ENCODE measurements around the gene TMEM94.

The TMEM94 gene

DNA sequence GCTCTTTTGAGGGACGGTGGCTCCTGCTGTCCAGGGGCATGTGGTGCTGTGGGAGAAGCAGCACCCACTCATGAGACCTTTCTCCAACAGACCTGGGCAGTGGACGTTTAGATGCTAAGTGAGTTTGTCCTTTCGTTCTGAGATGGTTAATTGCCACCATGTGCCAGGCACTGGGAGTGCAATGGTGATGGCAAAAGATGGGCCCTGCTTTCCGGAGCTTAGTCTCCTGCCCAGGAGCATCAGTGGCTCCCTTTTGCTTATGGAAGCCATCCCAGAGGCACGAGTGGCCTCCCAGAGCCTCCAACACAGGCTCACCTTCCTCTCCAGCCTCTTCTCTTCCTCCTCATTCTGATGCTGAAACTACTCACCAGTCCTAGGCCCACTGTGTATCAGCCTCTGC is 30.5 kb downstream of the TMEM94 start:
- Histone ChIP-seq H3K36me3 (replicated peaks; ENCODE audit: insufficient read depth, low read length) (no peaks in the 10 kb centered on the region), H3K9ac (ENCODE audit: low read length) (no peak overlapping the region), H3K27ac (ENCODE audit: low read length) (no peak overlapping the region), H3K9me2 (replicated peaks; ENCODE audit: insufficient read depth, low read length) (no peaks in the 10 kb centered on the region), H3K27me3 (replicated peaks; ENCODE audit: insufficient read depth, low read length) (no peaks in the 10 kb centered on the region), H3K4me3 (ENCODE audit: low read length) (no peak overlapping the region), H3F3A (ENCODE audit: insufficient read depth, low read length) (no peaks in the 10 kb centered on the region), H3K4me1 (ENCODE audit: low read length) (no peaks in the 10 kb centered on the region), H3K4me2 (ENCODE audit: low read depth, low read length) (no peak overlapping the region), H3K79me2 (ENCODE audit: low read length) (no peaks in the 10 kb centered on the region), H2AFZ (ENCODE audit: low read length) (no peak overlapping the region), H3K9me3 (replicated peaks; ENCODE audit: insufficient read depth, low read length) (no peaks in the 10 kb centered on the region), H4K20me1 (ENCODE audit: insufficient read depth, low read length) (no peaks in the 10 kb centered on the region)
- DNase-seq = no peak
- TF ChIP-seq EZH2phosphoT487 (IDR thresholded peaks at IDR 0.05; ENCODE audit: low read length) (no peak), EZH2 (optimal IDR thresholded peaks at IDR 0.05; ENCODE audit: low read depth, low read length) (no peak)
- TF ChIP-seq, protein P1, sequence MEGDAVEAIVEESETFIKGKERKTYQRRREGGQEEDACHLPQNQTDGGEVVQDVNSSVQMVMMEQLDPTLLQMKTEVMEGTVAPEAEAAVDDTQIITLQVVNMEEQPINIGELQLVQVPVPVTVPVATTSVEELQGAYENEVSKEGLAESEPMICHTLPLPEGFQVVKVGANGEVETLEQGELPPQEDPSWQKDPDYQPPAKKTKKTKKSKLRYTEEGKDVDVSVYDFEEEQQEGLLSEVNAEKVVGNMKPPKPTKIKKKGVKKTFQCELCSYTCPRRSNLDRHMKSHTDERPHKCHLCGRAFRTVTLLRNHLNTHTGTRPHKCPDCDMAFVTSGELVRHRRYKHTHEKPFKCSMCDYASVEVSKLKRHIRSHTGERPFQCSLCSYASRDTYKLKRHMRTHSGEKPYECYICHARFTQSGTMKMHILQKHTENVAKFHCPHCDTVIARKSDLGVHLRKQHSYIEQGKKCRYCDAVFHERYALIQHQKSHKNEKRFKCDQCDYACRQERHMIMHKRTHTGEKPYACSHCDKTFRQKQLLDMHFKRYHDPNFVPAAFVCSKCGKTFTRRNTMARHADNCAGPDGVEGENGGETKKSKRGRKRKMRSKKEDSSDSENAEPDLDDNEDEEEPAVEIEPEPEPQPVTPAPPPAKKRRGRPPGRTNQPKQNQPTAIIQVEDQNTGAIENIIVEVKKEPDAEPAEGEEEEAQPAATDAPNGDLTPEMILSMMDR (IDR thresholded peaks at IDR 0.05; ENCODE audit: low read length) = no peak

- no peak overlapping the region for H3K9ac ChIP-seq (ENCODE audit: low read length)
Measured at GRCh38 chr17:75487351-75488070, 31.1 kb downstream of the TMEM94 start.

DNA sequence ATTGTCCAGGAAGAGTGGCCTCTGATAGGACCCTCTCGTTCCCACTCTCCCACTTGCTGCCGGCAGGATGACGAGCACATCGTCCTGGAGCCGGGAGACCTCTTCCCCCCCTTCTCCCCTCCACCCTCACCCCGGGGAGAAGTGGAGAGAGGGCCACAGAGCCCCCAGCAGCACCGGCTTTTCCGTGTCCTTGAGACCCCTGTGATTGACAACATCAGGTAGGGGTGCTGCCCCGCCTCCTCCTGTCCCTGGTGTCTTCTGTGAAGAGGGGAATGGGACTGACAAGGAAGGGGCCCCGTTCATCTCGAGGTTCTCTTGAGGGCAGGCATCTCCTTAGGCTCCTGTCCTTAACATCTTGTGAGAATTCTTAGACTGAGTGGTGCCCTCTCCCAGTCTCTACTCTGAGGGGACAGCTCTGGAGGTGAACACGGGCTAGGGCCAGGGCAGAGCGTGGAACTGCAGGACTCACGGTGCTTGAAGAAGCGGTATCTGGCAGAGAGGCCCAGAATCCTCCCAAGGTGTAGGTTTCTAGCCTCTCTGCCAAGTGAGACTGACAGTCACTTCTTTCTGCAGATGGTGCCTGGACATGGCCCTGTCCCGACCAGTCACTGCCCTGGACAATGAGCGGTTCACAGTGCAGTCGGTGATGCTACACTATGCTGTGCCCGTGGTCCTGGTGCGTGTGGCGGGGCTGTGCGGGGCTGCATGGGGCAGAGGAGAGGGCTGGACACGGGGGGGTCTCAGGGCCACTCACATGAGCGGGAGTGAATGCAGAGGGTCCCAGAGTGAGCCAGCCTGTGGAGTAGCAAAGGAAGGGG is 32.5 kb downstream of the TMEM94 start:
- Histone ChIP-seq H3K4me2 (ENCODE audit: low read depth, low read length) (no peak overlapping the region), H3K4me3 (ENCODE audit: low read length) (no peak overlapping the region), H3K4me1 (ENCODE audit: low read length) (no peaks in the 10 kb centered on the region), H2AFZ (ENCODE audit: low read length) (no peak overlapping the region), H4K20me1 (ENCODE audit: insufficient read depth, low read length) (no peaks in the 10 kb centered on the region), H3K9me3 (replicated peaks; ENCODE audit: insufficient read depth, low read length) (no peaks in the 10 kb centered on the region), H3K27me3 (replicated peaks; ENCODE audit: insufficient read depth, low read length) (no peaks in the 10 kb centered on the region), H3K9ac (ENCODE audit: low read length) (no peak overlapping the region), H3K27ac (ENCODE audit: low read length) (no peak overlapping the region), H3K79me2 (ENCODE audit: low read length) (no peaks in the 10 kb centered on the region), H3K36me3 (replicated peaks; ENCODE audit: insufficient read depth, low read length) (no peaks in the 10 kb centered on the region), H3F3A (ENCODE audit: insufficient read depth, low read length) (no peaks in the 10 kb centered on the region), H3K9me2 (replicated peaks; ENCODE audit: insufficient read depth, low read length) (no peaks in the 10 kb centered on the region)
- no peak for DNase-seq
- TF ChIP-seq, protein P1 (IDR thresholded peaks at IDR 0.05; ENCODE audit: low read length) = no peak
- no peak for TF ChIP-seq EZH2phosphoT487 (IDR thresholded peaks at IDR 0.05; ENCODE audit: low read length)
- TF ChIP-seq EZH2 (optimal IDR thresholded peaks at IDR 0.05; ENCODE audit: low read depth, low read length) = no peak

More at GRCh38 chr17:75487351-75488070, 31.1 kb downstream of the TMEM94 start:
- no peaks in the 10 kb centered on the region for H4K20me1 ChIP-seq (ENCODE audit: insufficient read depth, low read length)
- H3K27ac ChIP-seq (ENCODE audit: low read length) = no peak overlapping the region
- H3F3A ChIP-seq (ENCODE audit: insufficient read depth, low read length) = no peaks in the 10 kb centered on the region
- no peaks in the 10 kb centered on the region for H3K9me2 ChIP-seq (replicated peaks; ENCODE audit: insufficient read depth, low read length)
- no peaks in the 10 kb centered on the region for H3K79me2 ChIP-seq (ENCODE audit: low read length)
- TF ChIP-seq, protein P1 (IDR thresholded peaks at IDR 0.05; ENCODE audit: low read length) = no peak
- no peak for TF ChIP-seq EZH2 (optimal IDR thresholded peaks at IDR 0.05; ENCODE audit: low read depth, low read length)
- no peak for TF ChIP-seq EZH2phosphoT487 (IDR thresholded peaks at IDR 0.05; ENCODE audit: low read length)
- no peak overlapping the region for H3K4me3 ChIP-seq (ENCODE audit: low read length)
- H3K4me2 ChIP-seq (ENCODE audit: low read depth, low read length) = no peak overlapping the region
- H3K27me3 ChIP-seq (replicated peaks; ENCODE audit: insufficient read depth, low read length) = no peaks in the 10 kb centered on the region
- H3K36me3 ChIP-seq (replicated peaks; ENCODE audit: insufficient read depth, low read length) = no peaks in the 10 kb centered on the region
- no peaks in the 10 kb centered on the region for H3K4me1 ChIP-seq (ENCODE audit: low read length)
- no peaks in the 10 kb centered on the region for H3K9me3 ChIP-seq (replicated peaks; ENCODE audit: insufficient read depth, low read length)
- no peak overlapping the region for H2AFZ ChIP-seq (ENCODE audit: low read length)
- no peak for DNase-seq

All from MM.1S (cell line).